ENCODE data around the gene AKT2.

DNA sequence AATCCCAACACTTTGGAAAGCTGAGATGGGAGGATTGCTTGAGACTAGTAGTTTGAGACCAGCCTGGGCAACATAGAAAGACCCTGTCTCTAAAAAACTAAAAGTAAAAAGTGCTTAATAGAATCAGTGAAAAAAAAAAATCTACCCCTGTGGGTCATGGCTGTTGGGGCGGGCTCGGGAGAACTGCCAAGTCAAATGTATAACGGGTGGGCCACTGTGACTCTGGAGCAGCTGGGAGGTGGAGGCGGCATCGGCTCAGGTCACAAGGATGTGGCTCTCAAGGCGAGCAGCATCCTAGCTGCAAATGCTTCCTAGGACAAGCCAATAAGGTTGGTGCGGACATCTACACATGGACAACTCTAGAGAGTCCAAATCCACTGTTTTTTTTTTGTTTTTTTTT, 32.2 kb upstream of the AKT2 start:
- no peak for TF ChIP-seq GATA2 (IDR thresholded peaks at IDR 0.05; ENCODE audit: low read depth, low read length)
- no peak for TF ChIP-seq GATA3 (IDR thresholded peaks at IDR 0.05; ENCODE audit: low read depth, low read length)

All from SH-SY5Y (cell line).